Endothelial cell of umbilical vein (primary cell): ENCODE data around the gene KIAA2012. TPM values are rescaled to one million over a fixed set of nuclear protein-coding genes. Genes with fewer than 3 reads are reported as not detected.

Experiments used
- BruUV-seq: library from RNA; stranded (reverse); fragments of 400-500 nt; replicated peaks from 2 replicates; lab custom pipeline; 2021; lab: Mats Ljungman, UMichigan
- CTCF ChIA-PET: fragments of 300-600, 350-600 bp; sonication (Branson Sonifier 250); formaldehyde crosslinking; loops from one replicate; lab custom pipeline; 2021; ENCODE audit warnings: antibody characterized with exemption, inconsistent platforms; lab: Charles Lee
- POLR2A ChIA-PET: fragments of 300-600, 350-600 bp; sonication (Branson Sonifier 250); formaldehyde crosslinking; loops from one replicate; lab custom pipeline; 2021; ENCODE audit warnings: antibody characterized with exemption, inconsistent platforms; lab: Charles Lee
- DNase-seq: peaks from one replicate; pipeline ENCODE4 v3.0.0-alpha.2; 2011; ENCODE audit warnings: low read depth, low spot score
- FAIRE-seq: peaks from 2 replicates; lab custom pipeline; 2011; peaks lifted over from hg19 to GRCh38; lab: Jason Lieb, UNC
- H2AFZ ChIP-seq: 2 replicates; pipeline ENCODE4 v1.6.0; 2012; ENCODE audit warnings: low read depth, low read length, control low read depth, inconsistent platforms
- H3K27ac ChIP-seq: 2 replicates; pipeline ENCODE4 v1.5.1; 2011; ENCODE audit warnings: low read depth, mild to moderate bottlenecking, control low read depth, low read length, moderate library complexity; ENCODE audit not compliant: insufficient read depth
- H3K27me3 ChIP-seq, 2 experiments: 2 replicates each; pipeline versions ENCODE4 v1.6.0 to v1.6.1; 2011; ENCODE audit warnings: low read length in 2 of 2, mixed read lengths in 1 of 2; ENCODE audit not compliant: control insufficient read depth in 2 of 2, insufficient read depth in 2 of 2
- H3K36me3 ChIP-seq, 2 experiments: 2 replicates in 1 of 2; 3 replicates in 1 of 2; pipeline ENCODE4 v1.5.1; 2011; ENCODE audit warnings: low read length in 2 of 2, mild to moderate bottlenecking in 1 of 2, moderate library complexity in 1 of 2; ENCODE audit not compliant: control insufficient read depth in 2 of 2, insufficient read depth in 2 of 2; ENCODE audit errors: extremely low read depth in 1 of 2
- H3K4me1 ChIP-seq: 3 replicates; pipeline ENCODE4 v1.5.1; 2011; ENCODE audit warnings: mild to moderate bottlenecking, low read length; ENCODE audit not compliant: control insufficient read depth, insufficient read depth; ENCODE audit errors: extremely low read depth
- H3K4me2 ChIP-seq: 2 replicates; pipeline ENCODE4 v1.6.1; 2011; ENCODE audit warnings: low read length, control low read depth, mixed read lengths; ENCODE audit not compliant: insufficient read depth
- H3K4me3 ChIP-seq, 3 experiments: fragments of 200-600 bp in 1 of 3; sonication (generic), shearing (Covaris generic) in 1 of 3; replicated peaks in 1 of 3; 2 replicates each; pipeline ENCODE4 v1.5.1; 2011 to 2016; ENCODE audit warnings: control low read depth in 3 of 3, low read length in 3 of 3, mild to moderate bottlenecking in 2 of 3, inconsistent platforms in 1 of 3, low read depth in 1 of 3, moderate library complexity in 1 of 3; ENCODE audit not compliant: insufficient read depth in 1 of 3
- H3K79me2 ChIP-seq: 2 replicates; pipeline ENCODE4 v1.6.0; 2012; ENCODE audit warnings: low read length, inconsistent platforms; ENCODE audit not compliant: control insufficient read depth, insufficient read depth
- H3K9ac ChIP-seq: replicated peaks from 2 replicates; pipeline ENCODE3; 2011; ENCODE audit warnings: low read length, control low read depth; ENCODE audit not compliant: insufficient read depth; ENCODE audit errors: extremely low read depth
- H3K9me1 ChIP-seq: replicated peaks from 3 replicates; pipeline ENCODE4 v1.6.0; 2011; ENCODE audit warnings: mild to moderate bottlenecking, low read length; ENCODE audit not compliant: control insufficient read depth, insufficient read depth; ENCODE audit errors: extremely low read depth
- H3K9me3 ChIP-seq: replicated peaks from 2 replicates; pipeline ENCODE4 v1.5.1; 2012; ENCODE audit warnings: low read length, inconsistent platforms; ENCODE audit not compliant: control insufficient read depth, insufficient read depth
- H4K20me1 ChIP-seq: replicated peaks from 2 replicates; pipeline ENCODE3; 2011; ENCODE audit warnings: mild to moderate bottlenecking, low read length; ENCODE audit not compliant: control insufficient read depth, insufficient read depth; ENCODE audit errors: extremely low read depth
- EZH2 ChIP-seq: IDR thresholded peaks from 2 replicates; pipeline ENCODE4 v1.6.1; 2012; ENCODE audit warnings: borderline replicate concordance, low read depth, mild to moderate bottlenecking, moderate library complexity, low read length, inconsistent platforms; ENCODE audit not compliant: severe bottlenecking
- FOS ChIP-seq: IDR thresholded peaks from 2 replicates; pipeline ENCODE4 v1.6.1; 2011; ENCODE audit warnings: mild to moderate bottlenecking, low read length, moderate library complexity, borderline replicate concordance; ENCODE audit not compliant: insufficient read depth
- GATA2 ChIP-seq: IDR thresholded peaks from 2 replicates; pipeline ENCODE4 v1.7.0; 2011; ENCODE audit warnings: low read depth, mild to moderate bottlenecking, moderate library complexity, mixed read lengths, low read length; ENCODE audit not compliant: insufficient read length, insufficient read depth
- JUN ChIP-seq: IDR thresholded peaks from 2 replicates; pipeline ENCODE4 v1.6.1; 2011; ENCODE audit warnings: borderline replicate concordance, low read depth; ENCODE audit not compliant: insufficient read length, insufficient read depth
- MYC ChIP-seq: IDR thresholded peaks from one replicate; pipeline ENCODE4 v1.6.1; 2011; ENCODE audit warnings: mild to moderate bottlenecking, low read depth, low read length
- POLR2A ChIP-seq: IDR thresholded peaks from 2 replicates; pipeline ENCODE4 v1.6.1; 2012; ENCODE audit warnings: low read depth, mild to moderate bottlenecking, control low read depth, low read length
- POLR2AphosphoS5 ChIP-seq: IDR thresholded peaks from 2 replicates; pipeline ENCODE4 v1.6.1; 2012; ENCODE audit warnings: low read depth, mild to moderate bottlenecking, control low read depth, low read length, moderate library complexity; ENCODE audit not compliant: insufficient read depth
- dilution Hi-C: fragments of 300-500 bp; cut with MboI; formaldehyde crosslinking; loops from one replicate; pipeline ENCODE4 v1.15.0; 2019; ENCODE audit warnings: low sequenced_read_pairs; ENCODE audit not compliant: extremely low pct_ligation_motif_present
- intact Hi-C: fragments of 100-400 bp; cut with micrococcal nuclease; formaldehyde crosslinking; loops from one replicate; pipeline ENCODE4 v1.10.0; 2022
- polyA plus RNA-seq, 4 experiments: library from polyadenylated mRNA; depleted of rRNA in 3 of 4; stranded (reverse) in 3 of 4; unstranded in 1 of 4; fragments of >200 nt; gene quantifications; 2 replicates each; pipeline versions ENCODE4 v1.2.1 to v1.2.3, GENCODE V29; 2011 to 2012; ENCODE audit warnings: missing spikeins in 1 of 4
- total RNA-seq: library from RNA; stranded (reverse); gene quantifications from 2 replicates; pipeline ENCODE4 v1.2.3, GENCODE V29; 2021
- TF ChIP-seq, protein P1 (sequence below), 2 donors: IDR thresholded peaks; 1 replicate in 1 of 2; 2 replicates in 1 of 2; pipeline ENCODE4 v1.5.1; 2011; ENCODE audit warnings: low read length in 2 of 2, mild to moderate bottlenecking in 2 of 2, moderate library complexity in 2 of 2, control low read depth in 1 of 2, inconsistent platforms in 1 of 2, low read depth in 1 of 2; ENCODE audit not compliant: insufficient read depth in 1 of 2; ENCODE audit errors: extremely low read depth in 1 of 2
- TF ChIP-seq, protein P2 (sequence below): IDR thresholded peaks from 2 replicates; pipeline ENCODE4 v1.6.1; 2011; ENCODE audit not compliant: insufficient read depth, insufficient read length

Gene KIAA2012
- total and polyA plus RNA-seq, 2 donors (not counting 3 experiments of a cell fraction or from before 2014, with no cell fraction given): not detected

DNA sequence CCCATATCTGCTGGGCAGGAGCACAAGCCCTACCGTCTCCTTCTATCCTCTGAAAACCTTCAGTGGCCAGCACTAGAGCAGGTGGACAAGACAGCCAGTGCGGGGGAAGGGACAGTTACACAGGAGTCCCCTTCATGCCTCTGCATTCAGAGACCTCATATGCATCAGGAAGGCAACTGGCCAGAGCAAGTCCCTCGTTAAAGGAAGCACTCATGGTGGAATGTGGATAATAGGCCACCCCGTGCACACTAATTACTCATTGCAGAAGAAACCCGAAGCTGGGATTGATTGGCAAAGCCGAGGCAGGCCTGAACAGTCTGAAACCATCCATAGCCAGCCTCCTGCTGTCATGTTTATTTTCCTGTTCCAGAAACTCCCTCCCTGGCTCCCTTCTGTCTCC lies 11.2 kb downstream of the KIAA2012 start:
- Histone ChIP-seq H4K20me1 (no peaks in the 10 kb centered on the region), H3K9ac (no peak overlapping the region), H3K4me1 (no peaks in the 10 kb centered on the region), H3K36me3 (no peaks in the 10 kb centered on the region), H3K9me1 (no peaks in the 10 kb centered on the region), H3K4me3 (no peak overlapping the region), H2AFZ (no peak overlapping the region), H3K79me2 (no peaks in the 10 kb centered on the region), H3K27me3 (peaks cover 5 to 7% of the 10 kb centered on the region in 2 experiments), H3K27ac (no peak overlapping the region), H3K4me2 (no peak overlapping the region), H3K9me3 (no peaks in the 10 kb centered on the region)
- FAIRE-seq (no peak), DNase-seq (no peak)
- ChIA-PET CTCF (no interaction called here), POLR2A (no interaction called here)
- TF ChIP-seq POLR2A (no peak), FOS (no peak), GATA2 (no peak), JUN (no peak), POLR2AphosphoS5 (no peak), EZH2 (no peak), MYC (no peak)
- TF ChIP-seq, protein P1, sequence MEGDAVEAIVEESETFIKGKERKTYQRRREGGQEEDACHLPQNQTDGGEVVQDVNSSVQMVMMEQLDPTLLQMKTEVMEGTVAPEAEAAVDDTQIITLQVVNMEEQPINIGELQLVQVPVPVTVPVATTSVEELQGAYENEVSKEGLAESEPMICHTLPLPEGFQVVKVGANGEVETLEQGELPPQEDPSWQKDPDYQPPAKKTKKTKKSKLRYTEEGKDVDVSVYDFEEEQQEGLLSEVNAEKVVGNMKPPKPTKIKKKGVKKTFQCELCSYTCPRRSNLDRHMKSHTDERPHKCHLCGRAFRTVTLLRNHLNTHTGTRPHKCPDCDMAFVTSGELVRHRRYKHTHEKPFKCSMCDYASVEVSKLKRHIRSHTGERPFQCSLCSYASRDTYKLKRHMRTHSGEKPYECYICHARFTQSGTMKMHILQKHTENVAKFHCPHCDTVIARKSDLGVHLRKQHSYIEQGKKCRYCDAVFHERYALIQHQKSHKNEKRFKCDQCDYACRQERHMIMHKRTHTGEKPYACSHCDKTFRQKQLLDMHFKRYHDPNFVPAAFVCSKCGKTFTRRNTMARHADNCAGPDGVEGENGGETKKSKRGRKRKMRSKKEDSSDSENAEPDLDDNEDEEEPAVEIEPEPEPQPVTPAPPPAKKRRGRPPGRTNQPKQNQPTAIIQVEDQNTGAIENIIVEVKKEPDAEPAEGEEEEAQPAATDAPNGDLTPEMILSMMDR (IDR thresholded peaks at IDR 0.05; ENCODE audit: extremely low read depth in 1 of 2, insufficient read depth in 1 of 2, low read depth in 1 of 2, low read length in 2 of 2): no peak
- TF ChIP-seq, protein P2, sequence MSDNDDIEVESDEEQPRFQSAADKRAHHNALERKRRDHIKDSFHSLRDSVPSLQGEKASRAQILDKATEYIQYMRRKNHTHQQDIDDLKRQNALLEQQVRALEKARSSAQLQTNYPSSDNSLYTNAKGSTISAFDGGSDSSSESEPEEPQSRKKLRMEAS: no peak
- no TSS peak for BruUV-seq
- dilution Hi-C loops (no loop called here), intact Hi-C loops (no loop called here)
